GM18907 (cell line): ENCODE data around the gene FSHR.

Source experiments
- ATAC-seq: cut with Tn5 transposase; IDR thresholded peaks from one replicate; pipeline ENCODE4 v1.9.1; 2021; ENCODE audit warnings: mild to moderate bottlenecking, moderate library complexity; ENCODE audit not compliant: unreplicated experiment

FSHR gene

DNA sequence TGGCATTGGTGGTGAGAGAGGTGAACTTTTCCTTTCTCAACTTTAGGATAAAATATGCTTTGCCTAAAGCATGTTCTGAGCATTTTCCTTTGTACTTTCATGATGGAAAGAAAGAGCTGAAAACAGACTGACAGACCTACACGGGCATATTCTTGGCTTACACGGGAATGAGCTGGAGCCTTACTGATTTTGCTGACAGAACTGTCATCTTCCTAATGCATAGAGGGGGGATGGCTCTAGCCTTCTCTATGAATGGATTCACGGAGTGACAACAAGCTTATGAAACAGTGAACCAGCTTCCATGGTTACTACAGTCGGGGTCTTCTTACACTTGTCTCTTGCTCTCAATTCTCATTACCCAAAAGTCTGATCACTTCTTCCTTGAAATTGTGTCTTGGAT, 32.2 kb downstream of the FSHR start:
- ATAC-seq, result no peak

DNA sequence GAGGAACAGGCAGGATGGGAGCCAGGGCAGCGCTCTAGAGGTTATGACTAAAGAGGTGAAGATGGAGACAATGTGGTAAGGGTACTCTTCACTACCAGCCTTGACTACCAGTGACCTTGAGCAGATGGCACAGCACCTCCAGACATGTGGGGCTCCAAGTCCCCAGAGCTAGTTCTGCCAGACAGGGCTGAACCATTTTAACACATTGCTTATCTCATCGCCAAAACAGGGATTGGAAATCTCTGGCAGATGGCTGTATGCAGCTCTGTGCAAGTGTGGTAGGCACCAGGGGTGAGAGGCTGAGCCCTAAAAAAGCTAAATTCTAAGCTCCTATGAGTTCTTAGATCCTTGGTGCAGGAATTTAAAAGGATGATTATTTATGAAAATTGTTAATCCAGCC, 41.3 kb downstream of the FSHR start:
- ATAC-seq, result no peak

DNA sequence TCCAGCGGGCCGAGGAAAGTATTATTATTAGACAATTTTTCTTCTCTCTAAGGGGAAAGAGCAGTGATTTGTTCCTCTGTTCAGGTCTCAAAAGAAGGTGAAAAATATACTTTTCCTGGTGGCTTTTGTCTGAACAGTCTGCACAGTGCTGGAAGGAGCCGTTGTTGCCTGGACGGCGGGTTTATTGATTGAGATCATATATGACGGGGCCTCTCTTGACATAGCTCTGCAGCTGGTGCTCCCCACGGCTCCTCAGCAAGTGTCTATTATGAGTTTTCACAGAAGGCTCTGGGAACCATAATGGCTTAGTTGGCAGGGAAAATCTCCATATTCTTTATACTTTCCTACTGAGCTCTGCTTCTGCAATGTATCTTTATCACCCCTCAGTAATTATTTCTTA, 42.9 kb downstream of the FSHR start:
- ATAC-seq, result no peak

DNA sequence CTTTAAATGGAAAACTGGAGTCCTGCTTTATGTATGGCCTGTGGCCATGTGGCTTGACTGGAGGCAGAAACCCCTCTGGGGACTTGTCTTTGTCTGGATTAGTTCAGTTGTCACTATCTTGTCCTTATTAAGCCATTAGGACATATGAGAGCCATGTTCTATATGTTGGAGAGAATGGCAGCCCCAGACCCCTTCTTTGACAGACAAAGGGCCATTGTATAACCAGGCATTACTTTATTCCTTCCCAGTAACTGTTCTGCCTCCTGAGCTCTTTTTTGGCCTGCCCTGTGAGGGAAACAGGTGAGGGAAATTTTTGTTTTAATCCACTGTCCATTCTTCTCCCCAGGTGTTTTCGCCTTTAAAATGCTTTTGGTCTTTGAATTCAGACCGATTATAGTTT, 43.3 kb downstream of the FSHR start:
- ATAC-seq, result no peak

DNA sequence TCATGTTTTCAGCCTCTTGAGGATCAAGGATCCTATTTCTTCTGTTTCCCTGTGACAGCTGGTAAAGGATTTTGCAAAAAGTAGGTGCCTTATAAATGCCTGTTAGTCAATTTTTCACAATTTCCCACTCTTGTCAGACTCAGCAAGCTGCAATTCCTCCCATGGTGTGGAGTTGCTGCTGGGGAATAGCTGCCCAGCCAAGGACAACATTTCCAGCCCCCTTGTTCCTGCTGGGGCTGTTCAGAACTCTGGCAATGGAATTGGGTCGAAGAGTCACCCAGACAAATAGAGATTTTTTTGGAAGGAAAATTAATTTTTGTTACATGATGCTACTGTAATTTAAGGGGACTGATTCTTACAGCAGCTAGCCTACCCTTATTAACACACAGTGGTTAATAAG, 43.7 kb downstream of the FSHR start:
- ATAC-seq, result no peak

DNA sequence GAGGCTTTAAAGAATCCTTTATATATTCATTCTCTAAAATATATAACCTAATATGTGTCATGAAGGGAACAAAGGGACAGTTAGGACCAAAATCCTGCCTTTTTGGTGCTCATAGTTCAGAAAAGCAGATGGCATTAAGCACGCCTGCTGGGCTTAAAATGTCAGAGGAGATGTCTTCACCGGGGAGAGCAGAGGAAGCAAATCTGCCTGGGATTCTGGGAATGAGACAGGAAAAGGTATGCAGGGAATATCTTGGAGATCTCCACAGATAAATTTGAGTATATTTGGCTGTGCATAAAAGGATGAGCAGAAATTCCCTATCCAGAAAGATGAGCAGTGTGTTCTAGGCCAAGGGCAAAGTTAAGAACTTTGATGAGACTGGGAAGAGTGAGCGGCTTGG, 45.5 kb downstream of the FSHR start:
- no peak for ATAC-seq

DNA sequence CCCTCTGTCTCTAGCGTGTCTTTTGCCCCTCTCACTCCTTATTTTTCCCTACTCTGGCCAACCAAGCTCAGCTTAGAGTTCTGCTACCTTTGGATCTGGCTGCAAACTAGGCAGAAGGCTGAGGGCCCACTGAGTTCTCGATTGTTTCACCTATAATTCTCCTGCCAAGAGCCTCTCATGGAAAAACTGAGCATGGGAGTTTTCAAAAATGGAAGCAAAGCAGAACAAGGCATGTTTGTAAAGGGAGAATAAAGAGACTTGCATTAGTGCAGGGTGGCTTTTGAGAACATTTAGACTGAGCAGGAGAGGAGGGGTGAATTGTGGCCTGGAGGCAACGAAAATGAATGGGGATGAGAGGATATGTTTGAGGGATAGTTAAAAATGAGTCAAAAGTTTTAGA, 45.9 kb downstream of the FSHR start:
- no peak for ATAC-seq

DNA sequence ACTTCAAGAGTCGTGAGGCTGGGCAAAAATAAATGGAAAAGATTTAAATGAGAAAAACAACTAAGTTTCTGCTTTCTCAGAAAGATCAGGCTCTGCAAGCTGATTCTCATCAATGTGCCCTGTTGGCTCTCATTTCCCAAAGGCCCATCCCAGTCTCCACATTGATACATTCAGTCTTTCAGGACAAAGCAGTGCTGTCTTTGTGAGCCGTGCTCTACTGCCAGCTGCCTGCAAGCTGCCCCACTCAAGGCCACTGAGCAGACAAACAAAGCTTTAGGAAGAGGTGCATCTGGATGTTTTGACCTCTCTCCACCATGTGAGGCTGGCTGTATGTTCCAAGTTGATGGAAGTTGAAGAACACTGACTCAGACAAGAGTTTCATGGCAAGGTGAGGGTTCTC, 48.8 kb downstream of the FSHR start:
- no peak for ATAC-seq

DNA sequence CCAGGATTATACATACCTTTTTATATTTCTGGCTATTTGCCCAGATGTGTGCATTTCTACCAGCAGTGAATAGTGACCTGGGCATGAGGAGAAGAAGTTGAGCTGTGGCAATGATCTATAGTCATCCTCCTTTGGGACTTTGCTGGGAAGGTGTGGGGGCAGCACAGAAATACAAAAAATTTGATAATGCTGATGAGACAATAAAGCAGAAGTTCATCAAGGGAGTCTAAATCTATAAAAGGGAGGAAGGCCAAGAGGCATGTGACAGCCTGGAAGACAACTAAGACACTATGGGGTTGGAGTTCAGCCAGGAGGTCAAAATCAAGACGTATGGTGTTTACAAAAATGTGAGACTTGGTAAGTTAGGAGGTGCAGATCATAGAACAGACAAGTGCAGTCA, 52.2 kb downstream of the FSHR start:
- ATAC-seq, result no peak

DNA sequence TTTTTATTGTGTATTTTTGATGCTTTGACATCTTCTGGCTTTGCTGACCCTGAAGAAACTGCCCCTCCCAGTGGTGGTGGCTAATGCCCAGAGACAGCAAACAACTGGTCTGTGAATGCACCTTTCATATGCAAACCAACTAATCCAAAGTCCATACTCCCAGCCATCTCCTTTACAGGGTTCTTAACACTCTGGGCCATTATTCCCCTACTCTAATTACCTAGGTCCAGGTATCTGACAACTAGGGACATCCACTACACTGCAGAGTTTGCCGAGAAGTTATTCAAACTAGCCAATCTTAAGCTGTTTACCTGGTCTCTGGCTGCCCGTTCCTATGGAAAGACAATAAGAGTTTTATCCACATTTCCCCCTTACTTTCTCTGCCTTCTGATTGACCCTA, 73.6 kb downstream of the FSHR start:
- no peak for ATAC-seq

DNA sequence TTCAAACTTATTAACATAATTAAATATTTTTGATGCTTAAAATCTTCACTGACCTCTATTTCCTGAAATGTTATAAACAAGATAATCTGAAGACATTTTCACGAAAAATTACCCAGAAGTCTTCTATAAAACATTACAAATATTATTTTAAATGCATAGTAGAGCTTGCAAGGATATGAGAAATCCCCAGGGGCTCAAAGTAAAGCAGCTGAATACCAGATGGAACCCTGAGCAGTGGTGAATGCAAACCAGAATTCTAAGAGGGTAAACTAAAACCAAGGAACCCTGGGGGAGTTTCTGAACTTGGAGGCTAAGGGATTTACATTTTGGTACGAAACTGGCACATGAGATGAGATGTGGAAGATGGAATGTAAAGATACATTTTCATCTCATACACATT, 83.6 kb downstream of the FSHR start:
- no peak for ATAC-seq

DNA sequence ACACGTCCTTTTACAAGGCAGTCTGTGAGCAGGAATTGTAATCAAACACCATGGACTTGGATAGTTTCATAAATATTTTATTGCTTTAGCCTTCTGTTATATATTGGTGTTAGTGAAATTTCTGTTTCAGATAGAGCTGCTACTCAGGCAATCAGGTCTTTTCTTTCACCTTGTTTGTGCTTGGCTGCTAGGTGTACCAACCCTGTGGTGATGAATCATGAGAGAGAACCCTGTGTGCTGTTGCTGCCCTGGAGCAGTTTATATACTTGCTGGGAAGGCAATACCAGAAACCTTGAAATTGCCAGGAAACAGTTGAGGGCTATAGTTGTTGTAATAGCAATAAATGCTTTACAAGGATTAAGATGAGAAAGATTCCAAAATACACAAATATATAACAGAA, 84.5 kb downstream of the FSHR start:
- no peak for ATAC-seq

DNA sequence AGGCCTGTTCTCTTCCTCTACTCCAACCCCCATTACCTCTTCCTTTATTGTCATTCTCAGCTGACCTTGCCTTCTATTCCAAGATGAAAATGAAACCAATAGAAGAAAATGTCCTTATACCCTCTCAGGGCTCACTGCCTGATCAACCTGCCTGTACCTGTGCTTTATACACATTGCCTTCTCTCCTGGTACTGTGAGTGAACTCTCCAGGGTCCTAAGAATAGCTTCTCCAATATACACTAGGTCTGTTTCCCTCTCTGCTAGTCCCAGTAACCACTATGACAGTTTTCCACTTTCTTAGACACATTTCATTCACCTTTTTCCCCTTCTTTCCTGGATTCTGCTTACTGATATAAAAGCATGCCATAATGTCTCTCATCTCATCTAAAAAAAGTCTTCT, 85.7 kb downstream of the FSHR start:
- no peak for ATAC-seq

DNA sequence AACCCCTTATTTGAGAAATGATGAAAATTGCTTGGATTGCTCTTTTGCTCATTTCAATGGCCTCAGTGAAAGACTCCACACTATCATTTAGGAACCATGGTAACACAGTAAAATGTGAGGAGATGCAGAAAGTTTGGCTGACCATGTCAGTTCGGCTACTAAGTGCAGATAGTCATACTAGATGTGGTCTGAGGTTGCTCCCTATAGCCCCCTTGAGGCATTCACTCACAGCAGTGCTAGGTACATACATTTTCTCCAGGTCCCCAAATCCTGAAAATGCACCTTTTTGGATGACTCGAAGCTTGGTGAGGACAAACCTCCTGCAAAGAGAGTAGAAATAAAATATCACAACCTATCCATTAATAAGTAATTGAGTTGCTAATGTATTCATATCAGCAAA, 86.3 kb downstream of the FSHR start:
- ATAC-seq, result peak; percentile 46

DNA sequence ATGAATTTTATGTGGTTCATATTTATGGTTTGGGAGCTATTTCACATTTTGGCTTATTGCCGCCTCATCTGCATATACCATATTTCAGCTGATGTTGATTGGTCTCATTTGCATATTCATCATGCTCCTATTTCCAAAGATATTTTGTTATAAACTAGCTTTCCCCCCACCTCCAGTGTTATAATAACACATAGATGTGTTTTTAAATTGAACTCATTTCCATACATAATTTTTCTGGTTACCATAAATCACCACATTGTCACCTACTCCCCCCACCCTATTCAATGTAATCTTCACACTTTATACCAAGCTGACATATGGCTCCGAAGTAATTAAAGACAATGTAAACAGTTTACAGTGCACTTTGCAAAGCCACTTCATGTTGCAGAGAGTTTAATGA, 101.2 kb downstream of the FSHR start:
- ATAC-seq, result no peak

DNA sequence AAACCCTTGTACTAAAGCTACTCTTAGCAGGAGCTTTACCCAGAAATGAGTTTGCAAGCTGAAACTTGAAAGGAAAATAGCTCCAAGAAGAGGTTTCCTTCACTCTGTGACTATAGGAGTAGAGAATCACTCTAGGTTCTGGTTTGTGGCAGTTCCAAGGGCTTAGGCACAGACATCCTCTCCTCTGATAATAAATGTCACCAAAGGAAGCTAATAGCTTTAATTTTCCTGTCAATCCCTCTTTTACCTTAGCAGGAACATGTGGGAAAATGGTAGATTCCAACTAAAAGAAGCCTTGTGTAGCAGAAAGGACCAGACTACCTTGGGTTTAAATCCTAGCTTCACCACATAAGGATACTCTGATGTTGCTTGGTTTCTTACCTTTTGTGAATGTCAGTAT, 104.0 kb downstream of the FSHR start:
- ATAC-seq, result no peak

DNA sequence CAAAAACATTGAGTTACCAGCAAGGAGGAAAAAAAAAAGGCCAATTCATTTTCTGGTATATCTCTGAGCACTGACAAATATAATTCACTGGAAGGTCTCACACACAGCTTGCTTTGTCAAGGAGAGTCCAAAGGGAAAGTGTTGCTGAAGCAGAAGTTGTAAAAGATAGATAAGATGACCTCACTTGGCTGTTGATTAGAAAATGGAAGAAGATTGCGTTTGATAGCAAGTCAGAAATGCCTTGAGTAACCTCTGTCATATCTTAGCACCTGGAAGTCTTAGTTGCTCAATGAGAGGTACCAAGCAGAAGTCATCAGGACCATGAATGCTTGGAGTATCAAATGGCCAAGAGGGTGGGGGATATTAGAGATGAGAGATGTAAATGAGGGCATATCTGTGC, 105.2 kb downstream of the FSHR start:
- no peak for ATAC-seq

DNA sequence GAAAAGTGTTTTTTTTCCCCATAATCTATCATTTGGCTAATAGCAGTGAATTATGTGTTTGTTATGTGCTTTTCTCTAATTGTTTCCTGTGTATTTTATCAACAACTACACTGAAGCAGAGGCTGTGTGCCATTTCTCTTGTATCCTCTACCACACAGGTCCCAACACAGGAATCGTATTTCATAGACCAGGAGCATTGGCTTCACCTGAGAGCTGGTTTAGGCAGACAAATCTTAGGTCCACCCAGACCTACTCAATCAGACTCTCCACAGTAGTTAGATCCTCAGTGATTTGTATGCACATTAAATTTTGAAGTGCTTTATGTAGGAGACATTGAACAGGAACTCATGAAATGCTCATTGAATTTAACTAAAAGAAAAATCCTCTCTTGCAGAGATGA, 109.2 kb downstream of the FSHR start:
- no peak for ATAC-seq

DNA sequence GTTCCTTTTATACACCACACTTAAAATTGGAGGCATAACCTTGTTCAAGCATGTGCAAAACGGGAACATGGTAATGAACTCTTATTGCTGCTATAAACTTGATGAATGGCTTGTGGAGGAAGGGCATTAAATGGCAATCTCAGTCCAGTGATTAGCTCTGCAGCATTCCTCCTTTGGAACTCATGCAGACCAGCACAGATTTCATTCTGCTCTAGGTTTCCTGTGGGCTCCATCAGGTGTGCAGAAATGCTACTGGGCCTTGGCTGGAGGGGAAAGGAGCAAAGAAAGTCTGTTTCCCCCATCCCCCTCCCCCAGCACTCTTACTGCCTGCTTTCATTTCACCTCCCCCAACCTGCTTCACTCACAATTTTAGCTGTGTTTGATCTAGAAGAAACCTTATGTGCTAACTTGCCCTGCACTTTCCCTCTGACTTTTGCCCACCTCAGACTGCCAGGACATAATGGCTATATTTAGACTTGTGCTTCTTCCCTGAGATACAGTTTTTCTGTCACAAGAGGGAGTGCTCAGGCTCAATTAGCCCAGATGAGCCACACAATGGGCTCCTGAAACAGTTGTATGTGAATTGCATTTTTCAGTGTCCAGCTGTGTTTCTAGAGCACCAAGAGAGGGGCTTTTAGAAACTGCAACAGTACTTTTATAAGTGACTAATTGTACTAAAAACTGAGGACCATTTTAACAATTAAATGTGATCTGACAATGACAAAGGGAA, 109.8 kb downstream of the FSHR start:
- ATAC-seq, result no peak

DNA sequence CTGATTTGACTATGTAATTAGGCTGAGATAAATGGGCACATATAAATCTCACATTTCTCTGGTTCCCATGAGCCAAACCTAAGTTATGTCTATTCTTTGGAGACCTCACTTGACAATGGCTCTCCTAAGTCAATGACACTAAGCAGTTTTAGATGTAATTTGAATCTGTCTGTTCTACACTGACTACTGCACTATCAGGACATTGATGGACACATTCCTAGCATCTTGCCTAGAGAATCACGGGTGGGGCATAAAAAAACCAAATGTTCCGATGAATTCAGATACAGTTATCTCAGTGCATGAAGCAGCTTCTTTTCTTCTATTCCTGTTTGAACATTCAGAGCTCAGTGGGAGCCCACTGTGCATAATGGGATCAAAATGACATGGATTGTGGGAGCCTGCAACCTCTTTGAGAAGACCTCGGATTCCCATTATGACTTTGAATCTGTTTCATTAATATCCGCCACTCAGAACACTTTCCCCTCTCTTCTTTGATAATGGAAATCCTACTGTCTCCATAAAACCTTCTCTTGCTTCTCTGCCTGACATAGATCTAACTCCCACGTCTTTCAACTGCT, 110.8 kb downstream of the FSHR start:
- ATAC-seq, result no peak

DNA sequence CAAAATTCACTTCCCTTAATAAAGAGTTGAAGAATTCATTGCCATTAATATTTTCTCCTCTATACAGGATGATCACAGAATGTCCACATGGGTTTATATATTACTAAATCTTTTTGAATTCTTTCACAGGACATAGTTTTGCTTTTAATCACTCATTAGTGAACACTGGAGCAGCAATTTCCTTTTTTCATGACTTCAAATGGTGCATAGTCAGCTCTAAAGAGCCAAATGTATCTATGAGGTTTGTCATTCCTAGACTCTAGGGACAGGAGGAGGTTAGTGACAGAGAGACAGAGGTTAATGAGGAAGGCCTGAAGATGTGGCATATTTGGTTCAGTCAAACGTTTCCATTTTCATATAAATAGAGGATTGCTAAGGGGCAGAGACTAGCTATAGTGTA, 111.8 kb downstream of the FSHR start:
- ATAC-seq, result no peak

DNA sequence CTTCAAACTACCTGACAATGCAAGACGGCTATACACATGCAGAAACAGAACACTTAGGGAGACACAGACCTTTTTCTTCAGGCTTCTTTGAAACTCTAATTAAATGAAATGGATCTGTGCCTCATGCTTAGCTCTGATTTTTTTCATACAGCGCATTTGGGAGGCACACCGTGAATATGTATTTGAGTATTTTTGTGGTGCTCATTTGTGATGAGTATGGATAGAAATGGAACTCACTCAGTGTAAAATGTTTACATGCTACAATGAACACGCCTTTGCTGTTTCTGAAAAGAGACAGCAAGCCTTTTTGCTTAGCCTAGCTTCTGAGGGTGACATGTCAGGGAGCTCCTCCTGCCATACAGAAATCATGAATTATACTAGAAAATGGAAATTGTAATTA, 113.3 kb downstream of the FSHR start:
- ATAC-seq, result no peak

DNA sequence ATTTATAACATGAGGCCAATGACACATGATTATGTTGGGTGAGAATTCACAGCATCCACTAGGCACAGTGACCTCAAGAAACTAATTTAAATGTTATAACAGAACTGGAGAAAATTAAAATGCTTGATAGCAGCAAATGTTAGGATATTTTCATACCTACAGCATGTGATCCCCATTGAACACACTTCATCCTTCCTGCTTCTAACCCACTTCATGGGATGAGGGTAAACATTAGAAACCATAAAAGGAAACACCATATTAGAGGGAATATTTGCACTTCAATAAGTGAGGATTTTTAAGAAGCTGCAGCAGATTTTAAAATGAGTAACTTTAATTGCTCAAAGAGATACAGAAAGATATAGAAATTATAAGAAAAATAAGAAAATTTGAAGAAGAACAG, 117.1 kb downstream of the FSHR start:
- ATAC-seq, result no peak
